Left lung (tissue), 10 donors: ENCODE measurements around the gene SLCO4A1. TPM values are rescaled to one million over a fixed set of nuclear protein-coding genes. Genes with fewer than 3 reads are reported as not detected.
A peak's percentile ranks its signal among the peaks of the same experiment; 100 is the strongest.

Experiments
- ATAC-seq: fragments of 200-7000 bp; cut with Tn5 transposase; one replicate; pipeline ENCODE4 v1.9.1; 2020; ENCODE audit warnings: moderate library complexity
- DNase-seq, 4 donors: peaks; one replicate each; pipeline ENCODE4 v3.0.0-alpha.2; 2013 to 2020
- H3K27ac ChIP-seq, 2 donors: fragments of 200-600 bp; sonication (generic) in 1 of 2; one replicate each; pipeline versions ENCODE4 v1.5.0 to v1.8.0; 2020 to 2021
- H3K27me3 ChIP-seq, 2 donors: fragments of 200-600 bp; sonication (generic) in 1 of 2; one replicate each; pipeline versions ENCODE4 v1.5.0 to v1.8.0; 2020 to 2021
- H3K36me3 ChIP-seq, 2 donors: fragments of 200-600 bp; sonication (generic) in 1 of 2; one replicate each; pipeline versions ENCODE4 v1.5.0 to v1.8.0; 2020 to 2021
- H3K4me1 ChIP-seq, 2 donors: fragments of 200-600 bp; one replicate each; pipeline ENCODE4 v1.8.0; 2021
- H3K4me3 ChIP-seq, 2 donors: fragments of 200-600 bp; sonication (generic) in 1 of 2; one replicate each; pipeline versions ENCODE4 v1.5.0 to v1.8.0; 2020 to 2021; ENCODE audit warnings: mild to moderate bottlenecking in 1 of 2
- H3K9me3 ChIP-seq, 2 donors: fragments of 200-600 bp; sonication (generic) in 1 of 2; one replicate each; pipeline versions ENCODE4 v1.5.0 to v1.8.0; 2020 to 2021
- CTCF ChIP-seq, 2 donors: fragments of 200-600 bp; sonication (generic) in 1 of 2; IDR thresholded peaks; one replicate each; pipeline versions ENCODE4 v1.5.0 to v1.8.0; 2021; ENCODE audit warnings: antibody characterized with exemption in 2 of 2
- intact Hi-C, 2 donors: fragments of 100-400 bp; cut with DNase I; formaldehyde crosslinking; loops; one replicate each; pipeline versions ENCODE4 v1.11.2 to v1.14.2; 2022
- polyA plus RNA-seq, 6 donors: library from polyadenylated mRNA; unstranded; fragments of 120-200 nt; gene quantifications; one replicate each; pipeline ENCODE4 v1.2.1, GENCODE V29; 2013; ENCODE audit not compliant: insufficient read length in 6 of 6
- total RNA-seq, 2 donors: library from RNA; stranded (reverse); fragmentation: NEBNext Ultra II Directional; extraction: Animal tissue kit (Norgen Biotek cat#: 25700); gene quantifications; one replicate each; pipeline ENCODE4 v1.2.1, GENCODE V29; 2021
- donor health status: DM: no; HTN: yes; CAD: no.
- donor health status: DM: no; HTN: no; CAD: no.

SLCO4A1 gene
- total and polyA plus RNA-seq, 8 donors: 0.20 to 47.2 (median 0.60) TPM

GRCh38 chr20:62699741-62700140 lies 57.4 kb downstream of the SLCO4A1 start:
- ATAC-seq (no peak), DNase-seq (peak in 1 of 4 donors; percentile 48)
- no peak overlapping the region for H3K4me3 ChIP-seq
- H3K36me3 ChIP-seq: no peaks in the 10 kb centered on the region
- H3K27ac ChIP-seq: no peak overlapping the region
- no peaks in the 10 kb centered on the region for H3K9me3 ChIP-seq
- H3K4me1 ChIP-seq: peaks cover 0 to 12% of the 10 kb centered on the region in 2 donors
- intact Hi-C loops: no loop called here
- H3K27me3 ChIP-seq: peaks cover 0 to 11% of the 10 kb centered on the region in 2 donors
- no peak for TF ChIP-seq CTCF (IDR thresholded peaks at IDR 0.05)

- ATAC-seq (no peak), DNase-seq (peak in 1 of 4 donors; percentile 69)
- Histone ChIP-seq H3K4me3 (no peak overlapping the region), H3K4me1 (peaks cover 0 to 18% of the 10 kb centered on the region in 2 donors), H3K36me3 (no peaks in the 10 kb centered on the region), H3K27ac (no peak overlapping the region), H3K27me3 (peaks cover 0 to 15% of the 10 kb centered on the region in 2 donors), H3K9me3 (no peaks in the 10 kb centered on the region)
- intact Hi-C loops: no loop called here
- TF ChIP-seq CTCF (IDR thresholded peaks at IDR 0.05): no peak
Observed at GRCh38 chr20:62700261-62700930, 58.1 kb downstream of the SLCO4A1 start.

- ATAC-seq (no peak), DNase-seq (peak in 1 of 4 donors; percentile 76)
- Histone ChIP-seq H3K4me1 (peaks cover 0 to 18% of the 10 kb centered on the region in 2 donors), H3K27ac (no peak overlapping the region), H3K4me3 (no peak overlapping the region), H3K36me3 (no peaks in the 10 kb centered on the region), H3K27me3 (peaks cover 0 to 25% of the 10 kb centered on the region in 2 donors), H3K9me3 (no peaks in the 10 kb centered on the region)
- intact Hi-C loops: no loop called here
- no peak for TF ChIP-seq CTCF (IDR thresholded peaks at IDR 0.05)
Observed at GRCh38 chr20:62701161-62702012, 59.1 kb downstream of the SLCO4A1 start.

- Histone ChIP-seq H3K4me1 (peaks cover 0 to 18% of the 10 kb centered on the region in 2 donors), H3K36me3 (no peaks in the 10 kb centered on the region), H3K27me3 (peaks cover 0 to 30% of the 10 kb centered on the region in 2 donors), H3K27ac (no peak overlapping the region), H3K4me3 (no peak overlapping the region), H3K9me3 (no peaks in the 10 kb centered on the region)
- intact Hi-C loops: no loop called here
- TF ChIP-seq CTCF (IDR thresholded peaks at IDR 0.05): no peak
- ATAC-seq: no peak
- DNase-seq: no peak
Observed at GRCh38 chr20:62702013-62702300, 59.7 kb downstream of the SLCO4A1 start.
